HCEC 1CT (cell line): ENCODE results near the gene CBX5.
"Not testable (repeated sequence)": the region's sequence is repeated elsewhere in the genome, so short reads cannot be mapped to it uniquely, and the experiment has no call there.

Source experiments
- DNase-seq: peaks from one replicate; pipeline ENCODE4 v3.0.0-alpha.2; 2017

CBX5 gene

DNA sequence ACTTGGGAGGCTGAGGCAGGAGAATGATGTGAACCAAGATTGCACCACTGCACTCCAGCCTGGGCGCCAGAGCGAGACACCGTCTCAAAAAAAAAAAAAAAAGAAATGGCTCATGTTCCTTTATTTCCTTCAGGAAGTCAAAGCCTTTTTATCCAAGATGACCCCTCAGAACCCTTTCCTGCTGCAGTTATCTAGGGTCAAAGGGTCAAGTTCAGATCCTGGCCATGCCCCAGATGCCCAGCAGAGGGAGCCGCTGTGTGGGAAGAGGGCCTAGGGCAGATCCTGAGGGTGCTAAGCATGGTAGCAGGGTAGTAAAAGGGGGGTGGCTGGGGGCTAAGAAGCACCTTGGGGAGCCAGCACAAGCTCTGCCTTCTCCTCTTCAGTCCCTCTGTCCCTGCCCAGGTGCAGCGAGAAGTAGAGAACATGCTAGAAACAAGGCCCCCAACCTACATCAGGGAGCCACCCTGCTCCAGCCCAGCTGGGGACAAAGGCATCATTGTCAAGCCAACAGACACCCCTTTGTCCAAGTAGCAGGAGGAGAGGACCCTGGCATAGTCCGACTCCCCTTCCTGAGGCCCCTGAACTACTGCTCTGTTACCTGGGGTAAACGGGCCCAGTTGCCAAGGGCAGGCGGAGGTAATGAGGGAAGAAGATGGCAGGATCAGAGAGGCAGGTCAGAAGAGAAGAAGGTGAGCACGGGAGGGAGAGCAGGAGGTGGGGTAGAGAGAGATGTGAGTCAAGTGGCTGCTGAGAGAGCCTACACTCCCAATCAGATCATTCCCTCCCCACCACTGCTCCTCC, 14.4 kb upstream of the CBX5 start:
- DNase-seq = peak; percentile 35

GRCh38 chr12:54292931-54293241, 13.0 kb upstream of the CBX5 start:
- DNase-seq = no peak

GRCh38 chr12:54292083-54292930, 12.4 kb upstream of the CBX5 start:
- no peak for DNase-seq

GRCh38 chr12:54287261-54288157, 7.6 kb upstream of the CBX5 start:
- no peak for DNase-seq

GRCh38 chr12:54286042-54287030, 6.4 kb upstream of the CBX5 start:
- DNase-seq = no peak

DNA sequence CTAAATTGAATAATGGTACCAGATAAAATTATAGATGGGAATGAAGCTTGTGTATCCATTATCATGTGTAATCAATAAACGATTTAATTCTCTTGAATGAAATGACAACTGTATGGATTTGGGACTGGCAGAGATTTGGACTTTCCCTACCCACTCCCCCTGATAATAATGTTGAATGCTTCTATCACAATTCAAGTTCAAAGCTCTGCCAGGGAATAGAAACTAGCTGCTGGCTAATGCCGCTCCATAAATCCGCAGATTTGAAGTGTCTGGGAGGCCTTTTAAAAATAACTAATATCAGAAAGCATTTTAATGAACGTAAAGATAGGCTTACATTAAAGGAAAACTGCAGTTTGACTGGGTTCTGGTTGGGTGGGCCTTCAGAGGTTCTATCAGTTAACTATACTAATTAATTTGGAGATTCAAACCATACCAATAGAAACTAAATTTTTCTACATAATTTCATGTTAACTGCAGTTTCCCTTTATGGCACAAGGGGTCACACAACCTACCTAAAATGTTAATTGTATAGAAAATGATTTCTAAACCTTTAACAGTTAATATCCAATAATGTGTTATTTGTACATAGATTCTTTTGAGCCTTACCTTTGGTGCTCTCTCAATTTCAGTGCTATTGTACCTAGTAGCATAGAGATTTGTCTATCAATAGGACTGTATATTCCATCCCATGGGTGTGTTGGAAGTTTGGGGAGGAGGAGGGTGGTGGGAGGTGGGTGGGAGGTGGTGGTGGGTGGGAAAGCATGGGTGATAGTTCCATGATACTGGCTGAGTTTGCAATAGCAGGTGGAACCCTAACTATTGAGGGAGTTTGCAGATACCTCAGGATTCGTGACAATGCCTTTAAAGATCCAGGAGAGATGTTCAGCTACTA, 5.5 kb upstream of the CBX5 start:
- DNase-seq = no peak

DNA sequence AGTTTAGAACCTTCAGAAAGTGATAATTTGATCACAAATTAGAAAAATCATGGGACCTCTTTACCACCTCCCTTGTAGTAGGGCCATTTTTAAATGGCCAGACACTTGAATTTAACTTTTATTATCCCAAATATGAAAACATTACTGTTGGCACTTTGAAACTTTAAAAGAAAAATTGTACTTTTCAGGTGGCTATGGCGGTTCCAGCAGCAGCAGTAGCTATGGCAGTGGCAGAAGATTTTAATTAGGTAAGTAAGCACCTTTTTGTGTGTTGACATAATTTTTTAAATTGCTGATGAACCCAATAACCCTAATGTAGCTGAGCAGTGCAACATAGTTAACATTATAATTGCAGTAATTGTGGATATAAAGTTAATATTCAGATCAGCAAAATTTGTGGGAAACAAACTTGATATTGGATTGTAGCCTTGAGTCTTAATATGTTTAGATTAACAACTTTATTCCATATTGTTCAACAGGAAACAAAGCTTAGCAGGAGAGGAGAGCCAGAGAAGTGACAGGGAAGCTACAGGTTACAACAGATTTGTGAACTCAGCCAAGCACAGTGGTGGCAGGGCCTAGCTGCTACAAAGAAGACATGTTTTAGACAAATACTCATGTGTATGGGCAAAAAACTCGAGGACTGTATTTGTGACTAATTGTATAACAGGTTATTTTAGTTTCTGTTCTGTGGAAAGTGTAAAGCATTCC, 4.3 kb upstream of the CBX5 start:
- DNase-seq = not testable (repeated sequence)

GRCh38 chr12:54282949-54283593, 3.1 kb upstream of the CBX5 start:
- no peak for DNase-seq

- DNase-seq = not testable (repeated sequence)
Measured at GRCh38 chr12:54281694-54282093, 1.8 kb upstream of the CBX5 start.

DNA sequence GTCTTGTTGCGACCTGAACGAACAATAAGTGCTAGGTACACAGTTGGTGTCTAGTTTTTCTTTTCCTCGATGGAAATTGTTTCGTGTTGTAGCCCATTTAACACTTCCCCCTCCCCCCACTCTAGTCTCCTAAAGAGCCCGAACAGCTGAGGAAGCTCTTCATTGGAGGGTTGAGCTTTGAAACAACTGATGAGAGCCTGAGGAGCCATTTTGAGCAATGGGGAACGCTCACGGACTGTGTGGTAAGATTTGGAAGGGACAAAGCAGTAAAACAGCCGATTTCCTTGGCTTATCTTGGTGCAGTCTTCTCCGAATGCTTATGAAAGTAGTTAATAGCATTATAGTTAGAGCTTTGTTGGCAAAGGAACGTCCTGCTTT, 1.3 kb upstream of the CBX5 start:
- not testable (repeated sequence) for DNase-seq

GRCh38 chr12:54280468-54281260, 742 bp upstream of the CBX5 start, which contains the start of gene HNRNPA1:
HNRNPA1 (plus strand) TSS chr12:54280726; CDS start chr12:54280808, 82 bp downstream.
- DNase-seq = peak; percentile 100

DNA sequence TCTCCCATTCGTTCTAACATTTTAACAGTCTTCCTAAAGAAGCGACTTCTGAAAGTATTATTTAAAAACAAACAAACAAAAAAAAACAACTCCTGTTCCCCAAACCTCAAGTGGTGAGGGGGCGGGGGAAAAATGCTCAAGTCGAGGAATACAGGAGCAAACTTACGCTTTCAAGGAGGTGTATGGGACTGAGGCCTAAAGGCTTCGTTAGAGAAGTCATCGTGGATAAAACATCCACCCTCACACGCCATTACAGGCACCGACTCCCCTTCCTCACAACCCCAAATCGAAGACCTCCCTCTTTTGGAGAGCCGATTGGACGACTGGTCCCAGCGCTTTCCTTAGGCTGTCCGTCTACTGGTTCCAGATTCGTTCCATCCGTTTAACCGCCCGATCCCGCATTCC, 693 bp downstream of the CBX5 start:
- DNase-seq = no peak

DNA sequence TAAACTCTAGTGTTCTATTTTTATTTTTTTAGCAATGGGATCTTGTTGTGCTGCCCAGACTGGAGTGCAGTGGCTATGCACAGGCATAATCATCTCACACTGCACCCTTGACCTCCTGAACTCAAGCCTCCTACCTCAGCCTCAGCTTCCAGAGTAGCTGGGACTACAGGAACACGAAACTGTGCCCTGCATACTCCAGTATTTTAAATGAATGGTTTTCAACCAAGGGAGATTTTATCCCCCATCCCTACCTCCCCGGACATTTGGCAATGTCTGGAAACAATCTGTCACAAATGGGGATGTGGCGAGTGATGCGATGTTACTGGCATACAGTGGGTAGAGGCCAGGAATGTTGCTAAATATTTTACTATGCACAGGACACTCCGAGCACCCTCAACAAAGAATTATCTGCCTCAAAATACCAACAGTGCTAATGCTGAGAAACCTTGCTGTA, 2.1 kb downstream of the CBX5 start:
- DNase-seq = peak; percentile 37

DNA sequence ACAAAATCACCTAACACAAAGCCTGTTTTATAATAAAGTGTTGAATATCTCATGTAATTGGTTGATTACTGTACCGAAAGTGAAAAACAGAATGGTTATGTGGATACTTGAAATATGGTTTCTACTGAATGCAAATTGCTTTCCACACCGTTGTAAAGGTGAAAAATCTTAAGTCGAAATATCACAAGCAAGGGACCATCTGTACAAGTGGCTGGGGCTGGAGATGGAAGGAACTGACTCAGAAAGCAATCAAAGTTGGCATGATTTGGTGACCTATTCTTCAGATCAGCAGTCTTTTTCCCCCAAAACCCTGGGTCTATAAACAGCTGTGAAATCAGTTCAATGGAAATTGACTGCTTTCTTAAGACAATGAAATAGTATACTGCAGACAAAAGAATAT, 3.6 kb downstream of the CBX5 start:
- DNase-seq = no peak

GRCh38 chr12:54273981-54274380, 5.9 kb downstream of the CBX5 start:
- DNase-seq = no peak

DNA sequence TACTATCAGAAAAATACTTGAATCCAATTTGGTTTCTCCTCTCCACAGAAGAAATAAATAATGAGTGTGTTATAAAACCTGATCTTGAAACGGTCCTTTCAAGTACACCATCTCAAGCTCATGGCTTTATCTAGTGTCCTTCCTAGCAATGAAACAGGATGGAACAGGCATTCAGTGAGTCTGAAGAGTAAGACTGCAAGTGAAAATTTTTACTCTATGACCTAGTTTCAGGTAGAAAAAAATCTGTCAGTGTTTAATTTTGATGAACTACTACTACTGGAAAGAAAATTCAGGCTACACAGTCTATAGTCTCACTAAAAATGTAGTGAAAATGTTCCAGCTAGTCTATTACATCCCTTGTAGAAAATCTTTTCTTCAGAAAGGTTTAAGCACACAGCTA, 7.7 kb downstream of the CBX5 start:
- DNase-seq = no peak

DNA sequence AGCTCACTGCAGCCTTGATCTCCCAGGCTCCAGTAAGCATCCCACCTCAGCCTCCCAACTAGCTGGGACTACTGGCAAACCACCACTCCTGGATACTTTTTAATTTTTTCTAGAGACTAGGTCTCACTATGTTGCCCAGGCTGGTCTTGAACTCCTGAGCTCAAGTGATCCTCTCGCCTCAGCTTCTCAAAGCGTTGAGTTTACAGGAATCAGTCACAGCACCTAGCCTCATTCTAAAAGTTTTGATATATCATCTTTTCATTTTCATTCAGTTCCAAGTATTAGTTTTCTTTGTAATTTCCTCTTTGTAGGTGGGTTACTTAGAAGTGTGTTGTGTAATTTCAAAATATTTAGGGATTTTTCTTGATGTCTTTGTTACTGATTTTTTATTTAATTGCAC, 9.6 kb downstream of the CBX5 start:
- no peak for DNase-seq

GRCh38 chr12:54266852-54267251, 13.1 kb downstream of the CBX5 start:
- no peak for DNase-seq

GRCh38 chr12:54265364-54265812, 14.5 kb downstream of the CBX5 start:
- DNase-seq = no peak
